H1 (cell line): ENCODE results near the gene LIMS1. TPM values are rescaled to one million over a fixed set of nuclear protein-coding genes. Genes with fewer than 3 reads are reported as not detected.

Experiments
- BCL11A ChIP-seq, 2 experiments: IDR thresholded peaks; one replicate each; pipeline ENCODE4 v1.6.1; 2011; ENCODE audit warnings: low read depth in 2 of 2, low read length in 2 of 2, mild to moderate bottlenecking in 2 of 2
- BRCA1 ChIP-seq: IDR thresholded peaks from 2 replicates; pipeline ENCODE4 v1.6.1; 2012; ENCODE audit warnings: low read depth, low read length, improper control_type of control experiment
- polyA plus RNA-seq, 7 experiments: library from polyadenylated mRNA; depleted of rRNA in 3 of 7; stranded (reverse) in 5 of 7; unstranded in 2 of 7; fragments of >200 nt in 5 of 7; fragments of 200-250 nt in 2 of 7; gene quantifications; 1 replicate in 5 of 7; 2 replicates in 1 of 7; 4 replicates in 1 of 7; pipeline versions ENCODE4 v1.2.1 to v1.2.3, GENCODE V29; 2011 to 2013; ENCODE audit warnings: missing spikeins in 2 of 7, mixed read lengths in 2 of 7
- total RNA-seq: library from RNA; stranded (reverse); fragmentation: NEBNext Ultra II Directional; extraction: Animal tissue kit (Norgen Biotek cat#: 25700); gene quantifications from 2 replicates; pipeline ENCODE4 v1.2.1, GENCODE V29; 2021

LIMS1 gene
- total and polyA plus RNA-seq, 2 of the 8 experiments (the other 6 are each of a cell fraction or from before 2014, with no cell fraction given): 24.1 to 36.7 TPM

DNA sequence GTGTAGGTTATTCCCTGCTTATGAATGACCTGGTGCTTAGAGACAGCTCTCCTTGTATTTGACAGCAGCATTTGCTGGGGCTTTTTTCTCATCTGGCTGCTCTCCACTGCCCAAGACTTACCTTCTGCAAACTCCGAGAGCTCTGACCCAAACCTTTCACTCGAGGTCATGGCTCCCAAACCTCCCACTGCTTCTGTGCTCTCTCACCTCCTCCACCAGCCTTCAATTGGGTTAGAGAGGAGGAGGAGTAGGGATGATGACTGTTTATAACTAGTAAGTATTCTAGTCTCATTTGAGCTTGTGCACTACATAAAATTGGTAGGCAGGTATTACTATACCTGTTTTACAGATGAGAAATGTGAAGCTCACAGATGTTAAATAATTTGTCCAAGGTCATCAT, 40.1 kb downstream of the LIMS1 start (continued):
- TF ChIP-seq BCL11A (IDR thresholded peaks at IDR 0.05; ENCODE audit: low read depth in 2 of 2, low read length in 2 of 2): no peak
- no peak for TF ChIP-seq BRCA1
